ENCODE results near the gene APCDD1L. TPM values are rescaled to one million over a fixed set of nuclear protein-coding genes. Genes with fewer than 3 reads are reported as not detected.

Gene APCDD1L
- total RNA-seq, 2 experiments from 2014 or later, result not detected

- CTCF ChIA-PET, result no interaction called here
- no peak overlapping the region for H3K27ac Mint-ChIP-seq
- ATAC-seq, result no peak
Observed at GRCh38 chr20:58497076-58497641, 18.0 kb downstream of the APCDD1L start.

DNA sequence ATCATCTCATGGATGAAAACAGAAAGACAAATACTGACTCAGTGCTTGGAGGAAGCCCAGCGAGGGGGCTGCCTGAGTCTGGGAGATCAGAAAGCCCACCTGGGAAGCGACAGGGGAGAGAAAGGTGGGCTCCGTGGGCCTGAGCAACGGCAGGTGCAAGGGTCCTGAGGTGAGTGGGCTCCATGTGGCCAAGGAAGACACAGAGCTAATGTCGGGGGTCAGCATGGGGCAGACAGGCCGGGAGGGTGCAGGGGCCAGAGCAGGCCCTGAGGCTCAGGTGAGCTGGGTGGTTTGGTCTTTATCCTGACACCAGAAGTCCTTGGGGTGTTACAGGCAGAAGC lies 18.8 kb downstream of the APCDD1L start:
- Mint-ChIP-seq H3K36me3 (ENCODE audit: low read depth) (no peaks in the 10 kb centered on the region), H3K4me1 (ENCODE audit: low read depth) (no peaks in the 10 kb centered on the region), H3K27ac (no peak overlapping the region), H3K27me3 (no peaks in the 10 kb centered on the region), H3K4me3 (no peak overlapping the region), H3K9me3 (no peaks in the 10 kb centered on the region)
- ChIA-PET CTCF (no interaction called here), POLR2A (no interaction called here)
- ATAC-seq (no peak), DNase-seq (no peak)
- TF ChIP-seq, protein P1, sequence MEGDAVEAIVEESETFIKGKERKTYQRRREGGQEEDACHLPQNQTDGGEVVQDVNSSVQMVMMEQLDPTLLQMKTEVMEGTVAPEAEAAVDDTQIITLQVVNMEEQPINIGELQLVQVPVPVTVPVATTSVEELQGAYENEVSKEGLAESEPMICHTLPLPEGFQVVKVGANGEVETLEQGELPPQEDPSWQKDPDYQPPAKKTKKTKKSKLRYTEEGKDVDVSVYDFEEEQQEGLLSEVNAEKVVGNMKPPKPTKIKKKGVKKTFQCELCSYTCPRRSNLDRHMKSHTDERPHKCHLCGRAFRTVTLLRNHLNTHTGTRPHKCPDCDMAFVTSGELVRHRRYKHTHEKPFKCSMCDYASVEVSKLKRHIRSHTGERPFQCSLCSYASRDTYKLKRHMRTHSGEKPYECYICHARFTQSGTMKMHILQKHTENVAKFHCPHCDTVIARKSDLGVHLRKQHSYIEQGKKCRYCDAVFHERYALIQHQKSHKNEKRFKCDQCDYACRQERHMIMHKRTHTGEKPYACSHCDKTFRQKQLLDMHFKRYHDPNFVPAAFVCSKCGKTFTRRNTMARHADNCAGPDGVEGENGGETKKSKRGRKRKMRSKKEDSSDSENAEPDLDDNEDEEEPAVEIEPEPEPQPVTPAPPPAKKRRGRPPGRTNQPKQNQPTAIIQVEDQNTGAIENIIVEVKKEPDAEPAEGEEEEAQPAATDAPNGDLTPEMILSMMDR (IDR thresholded peaks at IDR 0.05), result no peak
- intact Hi-C loops (cut with micrococcal nuclease), result no loop called here

More at GRCh38 chr20:58497076-58497641, 18.0 kb downstream of the APCDD1L start:
- no peaks in the 10 kb centered on the region for H3K4me1 Mint-ChIP-seq (ENCODE audit: low read depth)
- no peaks in the 10 kb centered on the region for H3K36me3 Mint-ChIP-seq (ENCODE audit: low read depth)
- POLR2A ChIA-PET, result no interaction called here
- intact Hi-C loops (cut with micrococcal nuclease), result no loop called here
- no peak for DNase-seq
- H3K4me3 Mint-ChIP-seq, result no peak overlapping the region
- H3K9me3 Mint-ChIP-seq, result no peaks in the 10 kb centered on the region
- TF ChIP-seq, protein P1 (IDR thresholded peaks at IDR 0.05), result no peak
- no peaks in the 10 kb centered on the region for H3K27me3 Mint-ChIP-seq

GRCh38 chr20:58495623-58496428 lies 19.4 kb downstream of the APCDD1L start:
- Mint-ChIP-seq H3K36me3 (ENCODE audit: low read depth) (no peaks in the 10 kb centered on the region), H3K27me3 (no peaks in the 10 kb centered on the region), H3K4me1 (ENCODE audit: low read depth) (no peaks in the 10 kb centered on the region), H3K27ac (no peak overlapping the region), H3K4me3 (no peak overlapping the region), H3K9me3 (no peaks in the 10 kb centered on the region)
- ATAC-seq, result no peak
- DNase-seq, result no peak
- TF ChIP-seq, protein P1 (IDR thresholded peaks at IDR 0.05), result no peak
- ChIA-PET CTCF (no interaction called here), POLR2A (no interaction called here)
- intact Hi-C loops (cut with micrococcal nuclease), result no loop called here

DNA sequence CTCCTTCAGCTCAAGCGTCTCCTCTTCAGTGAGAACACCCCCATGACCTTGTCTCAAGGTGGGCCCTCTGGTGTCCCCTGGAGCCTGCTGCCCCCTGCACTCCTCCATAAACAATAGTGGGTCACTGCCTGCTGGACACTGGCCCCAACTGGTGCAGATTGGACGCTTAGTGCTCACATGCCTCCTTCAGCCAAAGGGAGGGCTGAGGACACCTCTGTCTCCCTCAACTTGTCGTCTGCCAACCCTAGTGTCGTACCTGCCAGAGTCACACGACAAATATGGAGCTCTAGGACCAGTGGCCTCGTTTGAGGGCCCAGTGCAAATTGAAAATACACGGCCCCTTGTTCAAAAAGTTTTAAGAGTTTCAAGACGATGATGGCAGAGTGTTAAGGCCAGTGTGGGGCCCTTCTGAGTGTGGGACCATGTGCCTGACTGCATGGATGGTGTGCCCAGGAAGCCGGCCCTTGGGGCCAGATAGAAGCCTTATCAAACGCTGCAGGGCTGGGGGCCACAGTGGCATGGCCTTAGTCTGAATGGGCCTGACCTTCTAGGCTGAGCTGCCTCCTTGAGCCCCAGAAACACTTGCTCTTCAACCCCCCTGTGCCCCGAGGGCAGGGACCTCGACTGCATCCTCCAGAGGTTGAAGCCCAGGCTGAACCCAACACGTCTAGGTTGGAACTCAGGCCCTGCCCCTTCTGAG lies 20.1 kb downstream of the APCDD1L start:
- DNase-seq (no peak), ATAC-seq (no peak)
- CTCF ChIA-PET, result no interaction called here
- H3K27me3 Mint-ChIP-seq, result no peaks in the 10 kb centered on the region
- H3K4me1 Mint-ChIP-seq (ENCODE audit: low read depth), result no peaks in the 10 kb centered on the region
- POLR2A ChIA-PET, result no interaction called here
- TF ChIP-seq, protein P1 (IDR thresholded peaks at IDR 0.05), result no peak
- intact Hi-C loops (cut with micrococcal nuclease), result no loop called here
- H3K27ac Mint-ChIP-seq, result no peak overlapping the region
- H3K9me3 Mint-ChIP-seq, result no peaks in the 10 kb centered on the region
- no peaks in the 10 kb centered on the region for H3K36me3 Mint-ChIP-seq (ENCODE audit: low read depth)
- H3K4me3 Mint-ChIP-seq, result no peak overlapping the region

All from activated CD8-positive, alpha-beta T cell treated with anti-CD3 and anti-CD28 coated beads for 36 hours (primary cell).